Measurements from ENCODE around the gene PCBP4.

The PCBP4 gene

GRCh38 chr3:51937611-51938450 lies 29.4 kb downstream of the PCBP4 start:
- H3K4me1 ChIP-seq, result peaks cover 29 to 41% (median 34%) of the 10 kb centered on the region in 10 experiments
- no peak for TF ChIP-seq Cebpa-rat (IDR thresholded peaks at IDR 0.05)

DNA sequence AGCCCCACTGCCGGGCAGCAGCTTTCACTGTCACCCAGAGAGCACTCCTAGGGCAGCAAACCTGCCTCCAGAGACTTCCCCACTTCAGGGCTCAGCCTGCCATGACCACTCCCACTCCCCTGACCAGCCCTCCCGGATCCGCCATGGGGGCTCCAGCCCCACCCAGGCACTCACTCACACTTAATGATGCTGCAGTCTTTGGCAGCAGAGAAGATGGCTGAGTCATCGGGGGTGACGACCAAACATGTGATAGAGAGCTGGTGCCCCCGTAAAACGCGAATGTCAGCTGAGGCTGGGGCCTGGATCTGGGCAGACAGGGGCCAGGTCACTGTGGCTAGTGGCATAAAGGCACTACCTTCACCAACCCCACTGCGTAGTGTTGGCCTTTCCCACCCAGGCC lies 30.2 kb downstream of the PCBP4 start:
- Histone ChIP-seq H3K9me3 (replicated peaks in 1 of 11) (no peaks in the 10 kb centered on the region), H3K27me3 (no peaks in the 10 kb centered on the region), H3K27ac (no peak overlapping the region), H3K4me3 (no peak overlapping the region), H4K20me1 (peaks cover 0 to 93% (median 66%) of the 10 kb centered on the region in 11 experiments; a peak in 16 of 22 replicates), H3K36me3 (peaks cover 66 to 85% (median 74%) of the 10 kb centered on the region in 11 experiments), H3K4me1 (peaks cover 23 to 34% (median 27%) of the 10 kb centered on the region in 10 experiments), H3K4me2 (no peak overlapping the region), H3K9ac (no peak overlapping the region)
- TF ChIP-seq Cebpa-rat (IDR thresholded peaks at IDR 0.05), result no peak

More at GRCh38 chr3:51937611-51938450, 29.4 kb downstream of the PCBP4 start:
- Histone ChIP-seq H3K9me3 (replicated peaks in 1 of 11) (no peaks in the 10 kb centered on the region), H4K20me1 (peaks cover 0 to 87% (median 63%) of the 10 kb centered on the region in 11 experiments; a peak in 16 of 22 replicates), H3K9ac (peak overlapping the region in 1 of 11 experiments; percentile 31; a peak in 1 of 22 replicates), H3K27me3 (no peaks in the 10 kb centered on the region), H3K4me3 (no peak overlapping the region), H3K4me2 (no peak overlapping the region), H3K36me3 (peaks cover 61 to 77% (median 68%) of the 10 kb centered on the region in 11 experiments), H3K27ac (no peak overlapping the region; a peak in 1 of 22 replicates)

- H3K4me2 ChIP-seq, result no peak overlapping the region
- H3K4me1 ChIP-seq, result peaks cover 22 to 34% (median 26%) of the 10 kb centered on the region in 10 experiments
- peaks cover 0 to 96% (median 66%) of the 10 kb centered on the region in 11 experiments; a peak in 16 of 22 replicates for H4K20me1 ChIP-seq
- H3K36me3 ChIP-seq, result peaks cover 71 to 94% (median 80%) of the 10 kb centered on the region in 11 experiments
- no peaks in the 10 kb centered on the region for H3K9me3 ChIP-seq (replicated peaks in 1 of 11)
- no peak overlapping the region for H3K4me3 ChIP-seq
- H3K9ac ChIP-seq, result no peak overlapping the region
- no peak for TF ChIP-seq Cebpa-rat (IDR thresholded peaks at IDR 0.05)
- no peak overlapping the region for H3K27ac ChIP-seq
- no peaks in the 10 kb centered on the region for H3K27me3 ChIP-seq
Observed at GRCh38 chr3:51935886-51936755, 31.1 kb downstream of the PCBP4 start.

DNA sequence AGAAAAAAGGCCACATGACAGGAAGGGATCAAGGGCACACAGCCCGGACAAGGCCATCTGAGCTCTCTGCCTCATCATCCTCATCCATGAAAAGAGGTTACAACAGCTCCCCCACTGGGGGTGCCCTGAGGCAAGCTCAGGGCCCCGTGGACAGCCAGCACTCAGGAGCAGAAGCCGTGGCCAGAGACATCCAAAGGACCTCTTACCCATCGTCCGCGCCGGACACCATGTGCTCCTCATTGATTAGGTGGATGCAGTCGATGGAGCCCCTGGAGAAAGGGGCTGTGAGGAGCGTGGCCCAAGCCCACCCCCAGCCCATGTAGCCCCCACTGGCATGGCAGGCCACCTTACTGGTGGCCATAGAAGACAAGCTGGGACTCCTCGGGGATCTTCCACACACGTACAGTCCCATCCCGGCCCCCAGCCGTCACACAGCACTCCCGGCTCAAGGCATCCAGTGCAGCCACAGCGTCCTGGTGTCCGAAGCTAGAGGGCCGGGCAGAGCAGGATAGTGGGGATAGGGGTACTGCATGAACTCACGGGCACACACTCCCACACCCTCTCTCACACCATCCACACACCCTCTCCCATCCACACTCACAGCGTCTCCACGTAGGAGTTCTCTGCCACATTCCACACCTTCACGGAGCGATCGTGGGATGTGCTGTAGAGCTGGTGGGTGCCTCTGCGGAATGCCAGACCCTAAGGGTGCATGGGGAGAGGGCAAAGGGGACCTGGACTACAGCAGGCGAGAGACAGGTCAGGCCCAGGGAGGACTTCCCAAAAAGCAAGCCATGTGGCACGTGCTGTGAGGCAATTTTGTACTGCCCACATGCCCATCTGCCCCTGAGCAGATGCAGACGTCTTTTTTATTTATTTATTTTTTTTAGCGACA lies 32.0 kb downstream of the PCBP4 start:
- Histone ChIP-seq H3K27ac (no peak overlapping the region), H3K4me2 (no peak overlapping the region), H3K9me3 (replicated peaks in 1 of 11) (no peaks in the 10 kb centered on the region), H4K20me1 (peaks cover 0 to 96% (median 59%) of the 10 kb centered on the region in 11 experiments; a peak in 16 of 22 replicates), H3K27me3 (no peaks in the 10 kb centered on the region), H3K4me1 (peaks cover 14 to 26% (median 18%) of the 10 kb centered on the region in 10 experiments), H3K36me3 (peaks cover 71 to 100% (median 85%) of the 10 kb centered on the region in 11 experiments), H3K4me3 (no peak overlapping the region), H3K9ac (no peak overlapping the region)
- no peak for TF ChIP-seq Cebpa-rat (IDR thresholded peaks at IDR 0.05)

DNA sequence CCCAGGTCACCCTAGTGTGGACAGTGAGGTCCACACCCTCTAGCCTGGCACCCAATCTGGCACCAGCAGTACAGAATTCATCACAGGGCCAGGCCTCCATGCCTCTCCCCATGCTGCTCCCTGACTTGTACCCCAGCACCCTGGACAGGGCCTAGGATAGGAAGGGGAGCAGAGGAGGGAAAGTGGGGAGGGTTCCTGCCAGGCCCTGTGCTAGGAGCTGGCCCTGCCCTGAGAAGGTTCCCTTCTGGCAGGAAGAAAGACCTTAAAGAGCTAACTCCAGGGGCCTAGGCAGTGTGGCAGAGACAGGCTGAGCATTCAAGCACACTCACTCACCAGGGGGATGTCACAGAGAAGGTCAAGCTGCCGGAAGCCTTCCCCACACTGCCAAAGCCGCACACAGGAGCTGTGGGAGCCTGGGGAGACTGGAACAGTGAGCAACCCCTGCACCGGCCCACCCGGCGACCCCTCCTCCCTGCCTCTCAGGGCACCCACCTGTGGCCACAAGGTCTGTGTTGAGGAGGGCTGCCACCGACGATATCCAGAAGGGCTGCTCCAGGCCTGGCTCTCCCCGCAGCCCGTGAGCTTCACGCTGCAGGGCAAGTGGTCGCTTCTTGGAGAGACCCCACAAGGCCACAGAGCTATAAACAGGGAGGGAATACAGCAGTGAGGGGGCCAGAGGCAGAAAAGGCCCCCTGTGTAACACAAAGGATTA lies 33.0 kb downstream of the PCBP4 start:
- Histone ChIP-seq H3K9me3 (replicated peaks in 1 of 11) (no peaks in the 10 kb centered on the region), H3K36me3 (peaks cover 71 to 97% (median 81%) of the 10 kb centered on the region in 11 experiments), H3K27ac (no peak overlapping the region), H3K4me2 (no peak overlapping the region), H3K4me1 (peaks cover 4 to 17% (median 10%) of the 10 kb centered on the region in 10 experiments; a peak in 16 of 20 replicates), H3K9ac (no peak overlapping the region), H3K4me3 (no peak overlapping the region), H3K27me3 (no peaks in the 10 kb centered on the region), H4K20me1 (peaks cover 0 to 96% (median 56%) of the 10 kb centered on the region in 11 experiments; a peak in 16 of 22 replicates)
- TF ChIP-seq Cebpa-rat (IDR thresholded peaks at IDR 0.05), result no peak

DNA sequence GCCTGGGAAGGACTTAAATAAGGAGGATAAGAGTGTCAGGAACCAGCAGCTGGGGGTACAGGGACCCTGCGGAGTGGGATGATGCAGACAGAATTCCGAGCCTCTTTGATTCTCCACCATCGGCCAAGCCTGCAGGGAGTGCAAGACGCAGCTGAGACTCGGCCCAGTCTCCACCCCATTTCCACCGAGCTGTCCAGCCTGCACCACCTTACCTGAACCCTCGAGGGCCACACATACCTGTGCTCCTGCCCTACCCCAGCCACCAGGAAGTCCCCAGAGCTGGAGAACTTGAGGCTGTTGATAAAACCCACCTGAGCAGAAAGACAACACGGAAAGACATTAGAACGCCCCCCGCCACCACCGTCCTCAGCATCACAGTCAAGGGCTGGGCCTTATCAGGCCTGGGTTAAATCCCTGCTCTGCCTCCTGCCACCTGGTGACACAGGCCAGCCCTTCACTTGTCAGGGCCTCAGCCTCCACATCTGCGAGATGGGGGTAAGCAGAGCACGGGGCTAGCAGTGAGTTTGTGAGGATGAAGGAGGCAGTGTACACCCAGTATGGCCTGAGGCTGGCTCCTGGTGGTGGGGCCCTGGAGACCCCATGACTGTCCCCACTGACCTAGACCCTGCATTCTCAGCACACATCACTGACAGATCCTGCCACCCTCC lies 33.6 kb downstream of the PCBP4 start:
- no peak overlapping the region for H3K4me2 ChIP-seq
- no peak for TF ChIP-seq Cebpa-rat (IDR thresholded peaks at IDR 0.05)
- H3K4me1 ChIP-seq, result peaks cover 0 to 17% (median 9%) of the 10 kb centered on the region in 10 experiments; a peak in 14 of 20 replicates
- no peak overlapping the region for H3K9ac ChIP-seq
- peaks cover 66 to 90% (median 74%) of the 10 kb centered on the region in 11 experiments for H3K36me3 ChIP-seq
- H3K9me3 ChIP-seq (replicated peaks in 1 of 11), result no peaks in the 10 kb centered on the region
- H3K27me3 ChIP-seq, result no peaks in the 10 kb centered on the region
- no peak overlapping the region for H3K4me3 ChIP-seq
- no peak overlapping the region for H3K27ac ChIP-seq
- H4K20me1 ChIP-seq, result peaks cover 0 to 96% (median 49%) of the 10 kb centered on the region in 11 experiments; a peak in 16 of 22 replicates

GRCh38 chr3:51932471-51933370 lies 34.5 kb downstream of the PCBP4 start:
- Histone ChIP-seq H3K36me3 (peaks cover 58 to 81% (median 65%) of the 10 kb centered on the region in 11 experiments), H3K9me3 (replicated peaks in 1 of 11) (no peaks in the 10 kb centered on the region), H4K20me1 (peaks cover 0 to 87% (median 41%) of the 10 kb centered on the region in 11 experiments; a peak in 15 of 22 replicates), H3K4me2 (no peak overlapping the region), H3K27ac (no peak overlapping the region), H3K4me1 (peaks cover 0 to 11% (median 6%) of the 10 kb centered on the region in 10 experiments; a peak in 7 of 20 replicates), H3K4me3 (no peak overlapping the region), H3K9ac (no peak overlapping the region), H3K27me3 (no peaks in the 10 kb centered on the region)
- TF ChIP-seq Cebpa-rat (IDR thresholded peaks at IDR 0.05), result no peak

All from BLaER1 treated with 17β-estradiol and CSF1 and Interleukin-3, amounts not matched to agents 10 nM and 100 nM (cell line).